ENCODE data around the gene LDLRAD4.
A peak's percentile ranks its signal among the peaks of the same experiment; 100 is the strongest.

The LDLRAD4 gene

DNA sequence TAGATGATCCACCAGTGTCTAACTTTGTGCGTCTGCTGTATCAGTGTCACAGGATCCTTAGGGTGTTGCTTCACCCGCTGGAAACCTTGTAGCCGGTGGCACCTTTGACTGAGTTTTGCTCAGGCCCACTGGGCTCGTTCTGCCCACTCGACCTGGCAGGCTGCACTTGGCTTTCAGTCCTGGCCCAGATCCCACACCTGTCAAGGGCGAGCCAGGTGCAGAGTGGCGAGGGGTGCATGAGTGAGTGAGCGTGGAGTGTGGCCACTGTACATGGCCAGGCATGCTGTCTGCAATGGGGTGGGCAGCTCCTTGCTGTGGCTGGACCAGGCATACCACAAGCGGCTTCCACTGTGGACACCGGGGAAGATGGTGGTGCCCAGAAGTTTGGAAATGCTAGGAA, 328.8 kb downstream of the LDLRAD4 start:
- DNase-seq (ENCODE audit: low read depth, low spot score), result no peak

DNA sequence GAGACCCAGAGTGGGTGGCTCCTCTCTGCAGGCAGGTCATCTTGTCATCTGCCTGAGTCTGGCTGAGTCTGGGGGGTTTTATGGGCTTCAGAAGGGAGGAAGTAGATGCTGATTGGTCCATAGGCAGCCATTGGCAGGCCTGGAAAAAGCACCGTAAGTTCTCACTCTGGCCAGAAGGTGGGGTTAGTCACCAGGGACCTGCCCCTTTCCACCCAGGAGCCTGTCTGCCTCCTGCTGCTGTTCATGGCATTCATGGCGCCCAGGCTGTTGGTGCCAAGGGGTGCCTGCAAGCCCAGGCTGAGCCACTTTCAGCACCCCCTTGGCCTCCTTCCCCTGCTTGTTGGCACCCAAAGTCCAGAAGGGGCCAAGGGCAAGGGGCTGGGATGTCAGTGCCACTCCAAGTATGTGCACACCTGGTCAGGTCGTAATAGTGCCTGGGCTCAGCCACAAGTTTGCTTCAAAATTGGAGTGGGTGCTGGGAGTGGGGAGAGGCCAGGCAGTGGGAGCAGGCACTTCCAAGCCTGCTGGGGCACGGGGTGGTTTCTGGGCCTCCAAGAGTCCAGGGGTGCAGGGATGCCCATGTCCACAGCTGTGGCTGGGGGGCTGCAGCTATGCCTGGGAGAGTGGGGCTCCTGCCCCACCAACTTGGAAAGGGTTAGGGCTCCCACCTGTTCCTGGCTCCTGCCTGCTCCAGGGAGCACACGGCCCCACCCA, 329.7 kb downstream of the LDLRAD4 start:
- DNase-seq (ENCODE audit: low read depth, low spot score), result no peak

GRCh38 chr18:13548966-13549879, 330.7 kb downstream of the LDLRAD4 start:
- no peak for DNase-seq (ENCODE audit: low read depth, low spot score)

DNA sequence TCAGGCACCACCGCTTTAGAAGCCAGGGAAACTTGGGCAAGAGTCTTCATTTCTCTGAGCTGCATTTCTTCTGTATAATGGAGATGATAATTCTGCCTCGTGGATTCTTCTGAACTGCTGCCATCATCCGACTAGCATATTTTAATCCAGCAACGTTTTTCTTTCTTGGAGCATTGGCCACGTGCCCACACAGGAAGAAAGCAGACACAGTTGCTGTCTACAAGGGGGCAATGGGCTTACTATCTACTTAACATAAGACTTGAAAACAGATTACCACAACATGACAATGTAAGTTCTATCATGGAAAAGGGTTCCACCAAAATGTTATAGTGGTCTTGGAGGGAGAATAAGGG, 331.3 kb downstream of the LDLRAD4 start:
- no peak for DNase-seq (ENCODE audit: low read depth, low spot score)

DNA sequence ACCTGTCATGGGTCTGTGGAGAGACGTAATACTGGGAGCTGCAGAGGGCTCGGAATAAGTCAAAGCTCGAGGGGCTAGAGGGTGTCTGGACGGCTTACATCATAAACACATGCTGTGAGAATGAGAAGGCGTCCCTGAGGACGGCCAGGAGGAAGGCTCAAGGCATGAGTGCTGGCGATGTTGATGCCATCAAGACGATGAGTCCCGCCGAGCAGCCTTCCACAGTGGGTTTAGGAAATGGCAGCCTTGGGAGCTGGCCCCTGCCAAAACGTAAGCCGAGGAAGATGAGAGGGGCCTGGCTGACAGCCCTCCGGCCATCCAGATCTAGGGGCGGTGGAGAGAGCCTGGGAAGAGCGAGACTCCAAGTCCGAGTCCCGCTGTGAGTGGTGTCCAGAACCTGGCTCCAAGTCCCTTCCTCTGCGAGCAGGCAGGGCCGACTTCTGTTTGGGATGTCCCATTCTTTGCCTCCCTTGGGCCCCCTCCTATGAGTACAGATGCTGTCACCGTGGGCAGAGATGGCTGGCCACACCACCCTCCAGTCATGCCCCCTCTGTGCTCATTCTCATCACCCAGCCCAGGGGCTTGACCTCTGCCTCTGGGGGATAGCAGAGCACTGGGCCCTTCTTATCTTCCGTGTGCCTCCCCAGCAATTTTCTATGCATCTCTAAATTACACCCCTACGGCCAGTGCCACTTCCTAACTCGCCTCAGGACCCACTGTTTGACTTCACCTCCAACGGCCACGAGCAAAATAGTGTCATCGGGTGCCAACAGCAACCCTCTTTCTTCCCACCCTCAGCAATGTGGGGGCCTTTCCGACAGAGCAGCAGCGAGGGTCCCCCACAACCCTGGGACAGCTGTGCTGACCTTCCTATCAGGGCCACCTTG, 332.1 kb downstream of the LDLRAD4 start:
- no peak for DNase-seq (ENCODE audit: low read depth, low spot score)

DNA sequence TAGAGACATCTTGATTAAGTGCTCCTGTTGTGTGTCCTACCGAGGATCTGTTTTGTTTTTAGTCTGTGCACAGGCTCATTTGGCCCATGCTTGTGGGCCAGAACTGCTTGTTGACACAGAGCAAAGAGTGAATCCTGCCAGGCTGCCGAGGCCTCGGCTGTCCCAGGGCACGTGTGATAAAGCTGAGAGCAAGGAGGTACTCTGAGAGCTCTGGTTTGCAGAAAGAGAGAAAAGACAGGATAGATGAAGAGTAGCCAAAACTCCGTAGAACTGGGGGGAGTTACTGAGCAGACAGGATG, 332.7 kb downstream of the LDLRAD4 start:
- no peak for DNase-seq (ENCODE audit: low read depth, low spot score)

DNA sequence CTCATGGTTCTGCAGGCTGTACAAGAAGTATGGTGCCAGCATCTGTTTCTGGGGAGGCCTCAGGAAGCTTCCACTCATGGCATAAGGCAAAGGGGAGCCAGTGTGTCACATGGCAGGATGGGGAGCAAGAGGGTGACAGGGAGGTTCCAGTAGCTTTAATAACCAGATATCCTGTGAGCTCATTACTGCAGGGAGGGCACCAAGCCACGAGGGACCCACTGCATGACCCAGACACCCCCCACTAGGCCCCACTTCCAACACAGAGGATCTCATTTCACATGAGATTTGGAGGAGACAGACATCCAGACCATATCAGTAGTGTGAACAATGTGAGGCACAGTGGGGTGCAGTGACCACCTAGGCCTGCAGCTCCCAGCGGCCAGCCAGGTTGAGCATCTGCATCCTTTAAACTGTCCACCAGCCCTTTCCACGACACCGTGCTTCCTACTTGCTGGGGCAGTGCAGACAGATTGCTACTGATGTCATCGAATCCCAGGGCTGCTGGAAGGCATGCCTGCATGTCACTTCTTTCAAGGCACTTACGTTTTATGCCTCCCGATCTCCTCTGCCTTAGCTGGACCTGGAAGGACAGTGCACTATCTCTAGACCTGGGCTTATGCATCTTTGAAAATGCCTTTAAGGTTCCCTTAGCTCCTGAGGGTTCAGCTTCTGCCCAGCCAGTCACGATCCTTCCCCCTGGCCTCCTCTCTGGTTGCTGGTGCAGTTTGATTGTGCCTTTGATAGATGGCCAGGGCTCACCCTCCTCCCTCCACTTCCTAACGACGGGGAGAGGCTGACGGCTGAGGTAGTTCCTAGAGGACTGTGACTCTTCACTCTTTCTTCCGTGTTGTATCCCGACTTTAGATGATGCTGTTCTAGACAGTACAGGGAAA, 333.5 kb downstream of the LDLRAD4 start:
- DNase-seq (ENCODE audit: low read depth, low spot score), result no peak

DNA sequence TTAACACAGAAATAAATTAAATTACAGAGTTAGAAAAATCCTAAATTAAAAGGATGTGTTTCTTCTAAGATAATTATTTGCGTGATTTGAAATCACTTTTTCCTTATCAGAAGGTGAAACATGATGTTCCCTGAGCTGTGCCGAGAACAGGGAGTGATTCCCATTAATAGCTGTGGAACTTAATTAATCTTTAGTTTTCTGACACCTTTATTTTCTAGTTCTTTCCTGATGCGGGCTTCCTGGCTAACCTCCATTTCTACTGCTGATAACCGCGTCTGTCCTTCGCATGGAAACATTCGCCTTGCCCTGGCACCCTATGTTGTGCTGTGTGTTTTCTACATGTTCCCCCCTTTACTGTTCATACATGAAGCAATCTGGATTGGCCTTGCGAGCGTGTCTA, 334.9 kb downstream of the LDLRAD4 start:
- no peak for DNase-seq (ENCODE audit: low read depth, low spot score)

GRCh38 chr18:13555192-13555591, 336.6 kb downstream of the LDLRAD4 start:
- DNase-seq (ENCODE audit: low read depth, low spot score), result no peak

GRCh38 chr18:13555865-13556264, 337.3 kb downstream of the LDLRAD4 start:
- no peak for DNase-seq (ENCODE audit: low read depth, low spot score)

- DNase-seq (ENCODE audit: low read depth, low spot score), result no peak
Observed at GRCh38 chr18:13556502-13556901, 337.9 kb downstream of the LDLRAD4 start.

DNA sequence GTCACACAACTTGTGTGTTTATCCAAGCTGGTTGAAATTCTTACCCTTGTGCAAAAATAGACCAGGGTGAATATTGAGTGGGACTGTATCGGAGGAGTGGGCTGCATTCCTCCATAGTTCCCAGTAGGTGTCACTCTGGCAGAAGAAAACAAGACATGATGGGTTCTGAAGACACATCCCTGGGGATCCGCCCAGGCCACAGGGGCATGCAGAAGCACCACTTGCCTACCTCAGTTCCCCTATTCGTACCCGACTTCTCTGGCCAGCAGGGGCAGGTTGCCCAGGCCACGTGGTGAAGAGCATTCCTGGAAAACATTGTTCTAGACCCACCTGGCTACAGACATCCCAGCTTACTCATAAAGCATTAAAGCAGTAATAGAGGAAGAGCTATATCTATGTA, 339.6 kb downstream of the LDLRAD4 start:
- peak; percentile 60 for DNase-seq (ENCODE audit: low read depth, low spot score)

- no peak for DNase-seq (ENCODE audit: low read depth, low spot score)
Observed at GRCh38 chr18:13558790-13559189, 340.2 kb downstream of the LDLRAD4 start.

GRCh38 chr18:13559754-13560153, 341.2 kb downstream of the LDLRAD4 start:
- DNase-seq (ENCODE audit: low read depth, low spot score), result no peak

DNA sequence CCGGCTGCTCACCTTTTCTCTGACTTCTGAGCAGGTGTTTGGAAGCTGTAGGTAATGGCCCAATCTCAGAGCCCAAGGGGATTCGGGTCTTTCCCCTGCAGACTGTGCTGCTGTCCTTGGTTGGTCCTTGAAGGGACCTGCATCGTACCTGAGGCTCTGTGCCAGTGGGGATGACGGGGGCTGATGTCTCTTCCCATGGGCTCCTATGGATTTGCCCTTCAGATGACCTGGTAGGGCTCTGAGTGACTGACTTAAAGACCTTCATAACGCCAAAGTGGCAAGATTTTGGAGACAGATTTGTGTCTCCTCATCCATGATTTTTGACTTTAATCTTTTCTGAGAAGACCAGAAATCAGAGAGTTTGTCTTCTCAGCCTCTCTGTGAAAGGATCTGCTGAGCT, 341.7 kb downstream of the LDLRAD4 start:
- DNase-seq (ENCODE audit: low read depth, low spot score), result no peak

- no peak for DNase-seq (ENCODE audit: low read depth, low spot score)
Observed at GRCh38 chr18:13562494-13563029, 344.0 kb downstream of the LDLRAD4 start.

DNA sequence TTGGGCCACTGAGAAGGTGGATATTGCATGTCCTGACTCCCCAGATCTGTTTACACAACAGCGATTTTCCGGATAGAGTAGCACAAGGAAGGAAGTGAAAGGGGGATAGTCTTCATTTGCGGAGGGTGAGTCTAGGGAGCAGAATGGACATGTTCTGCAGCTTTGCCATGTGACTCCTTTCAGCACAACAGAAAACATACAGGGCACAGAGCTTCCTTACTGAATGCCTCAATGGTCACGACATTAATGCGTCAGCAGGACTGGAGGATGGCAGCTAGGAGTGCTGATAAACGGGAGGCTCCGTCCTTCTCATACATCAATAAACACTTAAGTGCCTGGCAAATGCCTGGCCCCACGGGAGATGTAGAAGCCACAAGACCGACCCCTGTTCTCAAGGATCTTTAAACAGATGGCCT, 344.8 kb downstream of the LDLRAD4 start:
- no peak for DNase-seq (ENCODE audit: low read depth, low spot score)

GRCh38 chr18:13564579-13564978, 346.0 kb downstream of the LDLRAD4 start:
- no peak for DNase-seq (ENCODE audit: low read depth, low spot score)

GRCh38 chr18:13565228-13565627, 346.7 kb downstream of the LDLRAD4 start:
- DNase-seq (ENCODE audit: low read depth, low spot score), result peak; percentile 67

DNA sequence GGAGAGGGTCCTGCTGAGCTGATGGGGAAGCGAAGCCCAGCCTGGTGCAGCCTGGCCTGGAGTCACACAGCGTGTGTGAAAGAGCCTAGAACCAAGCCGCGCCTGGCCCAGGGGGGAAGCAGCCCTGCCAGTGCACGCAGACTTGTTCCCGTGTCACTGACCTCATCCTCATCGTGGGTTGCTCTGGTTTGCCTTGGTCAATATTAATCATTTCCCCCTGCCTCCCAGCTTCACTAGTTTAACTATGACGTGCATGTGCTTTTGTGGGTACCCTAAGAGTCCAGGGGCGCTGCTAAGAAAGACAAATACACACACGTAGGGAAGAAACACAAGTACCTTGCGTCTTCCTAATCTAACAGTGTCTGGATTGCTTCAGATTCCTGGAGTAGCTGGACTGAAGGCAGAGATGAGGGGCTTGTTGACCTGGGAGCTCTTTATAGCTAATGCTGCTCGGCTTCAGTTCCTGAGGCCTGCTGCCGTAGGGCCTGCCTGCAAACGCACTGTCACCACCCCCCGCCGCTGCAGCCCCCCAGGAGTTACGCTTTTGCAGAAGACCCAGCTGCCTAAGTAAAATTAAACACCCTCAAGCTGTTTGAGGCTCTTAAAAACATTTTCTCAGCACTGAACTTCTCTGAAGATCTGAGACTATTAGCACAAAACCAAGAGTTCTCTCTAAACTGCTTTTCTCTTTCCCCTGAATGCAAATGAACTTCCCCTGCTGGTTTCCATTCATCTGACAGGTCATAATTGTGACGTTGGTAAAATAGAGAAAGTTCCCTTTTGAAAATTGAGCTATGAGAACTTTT, 348.6 kb downstream of the LDLRAD4 start:
- no peak for DNase-seq (ENCODE audit: low read depth, low spot score)

Data from astrocyte of the hippocampus (primary cell).